COLO829 (cell line): ENCODE data around the gene APBA2.

Experiments
- DNase-seq: peaks from one replicate; pipeline ENCODE4 v3.0.0; 2012; ENCODE audit warnings: low spot score

Gene APBA2

GRCh38 chr15:28935316-28935715, 49.5 kb downstream of the APBA2 start:
- no peak for DNase-seq

- DNase-seq = no peak
These were observed 50.3 kb downstream of the APBA2 start for GRCh38 chr15:28936081-28936480.

- no peak for DNase-seq
These were observed 50.7 kb downstream of the APBA2 start for GRCh38 chr15:28936481-28936881.

- no peak for DNase-seq
These were observed 51.5 kb downstream of the APBA2 start for GRCh38 chr15:28937271-28937670.

GRCh38 chr15:28942046-28942445, 56.3 kb downstream of the APBA2 start:
- DNase-seq = no peak

- DNase-seq = no peak
These were observed 56.8 kb downstream of the APBA2 start for GRCh38 chr15:28942571-28942970.

- no peak for DNase-seq
These were observed 57.4 kb downstream of the APBA2 start for GRCh38 chr15:28943146-28943545.

GRCh38 chr15:28943611-28944230, 57.9 kb downstream of the APBA2 start:
- DNase-seq = no peak

GRCh38 chr15:28944286-28944685, 58.5 kb downstream of the APBA2 start:
- DNase-seq = no peak

- DNase-seq = no peak
These were observed 59.0 kb downstream of the APBA2 start for GRCh38 chr15:28944696-28945300.

- DNase-seq = no peak
These were observed 60.0 kb downstream of the APBA2 start for GRCh38 chr15:28945626-28946230.

- no peak for DNase-seq
These were observed 61.0 kb downstream of the APBA2 start for GRCh38 chr15:28946803-28947202.

GRCh38 chr15:28947221-28947674, 61.5 kb downstream of the APBA2 start:
- DNase-seq = no peak

- DNase-seq = no peak
These were observed 62.3 kb downstream of the APBA2 start for GRCh38 chr15:28948036-28948435.

- no peak for DNase-seq
These were observed 65.1 kb downstream of the APBA2 start for GRCh38 chr15:28950916-28951315.

- no peak for DNase-seq
These were observed 67.1 kb downstream of the APBA2 start for GRCh38 chr15:28952666-28953491.

GRCh38 chr15:28953573-28954195, 67.9 kb downstream of the APBA2 start:
- no peak for DNase-seq

- DNase-seq = no peak
These were observed 68.8 kb downstream of the APBA2 start for GRCh38 chr15:28954466-28955159.

GRCh38 chr15:28955160-28955992, 69.6 kb downstream of the APBA2 start:
- DNase-seq = no peak

- DNase-seq = no peak
These were observed 70.2 kb downstream of the APBA2 start for GRCh38 chr15:28955993-28956421.

- no peak for DNase-seq
These were observed 70.7 kb downstream of the APBA2 start for GRCh38 chr15:28956491-28956890.
